ENCODE data around the gene ZNF444.

DNA sequence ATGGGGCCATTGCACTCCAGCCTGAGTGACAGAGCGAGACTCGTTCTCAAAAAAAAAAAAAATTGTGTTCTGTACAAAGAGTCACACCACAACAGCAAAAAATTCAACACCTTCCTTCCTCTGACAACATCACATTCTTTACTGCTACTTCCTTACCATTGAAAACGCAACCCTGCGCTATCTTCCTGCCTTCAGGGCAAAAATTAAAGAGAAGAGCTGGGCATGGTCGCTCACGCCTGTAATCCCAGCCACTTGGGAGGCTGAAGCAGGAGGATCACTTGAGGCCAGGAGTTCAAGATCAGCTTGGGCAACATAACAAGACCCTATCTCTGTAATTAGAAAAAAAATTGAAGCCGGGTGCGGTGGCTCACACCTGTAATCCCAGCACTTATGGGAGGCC lies 9.4 kb upstream of the ZNF444 start:
- TF ChIP-seq, protein P1, sequence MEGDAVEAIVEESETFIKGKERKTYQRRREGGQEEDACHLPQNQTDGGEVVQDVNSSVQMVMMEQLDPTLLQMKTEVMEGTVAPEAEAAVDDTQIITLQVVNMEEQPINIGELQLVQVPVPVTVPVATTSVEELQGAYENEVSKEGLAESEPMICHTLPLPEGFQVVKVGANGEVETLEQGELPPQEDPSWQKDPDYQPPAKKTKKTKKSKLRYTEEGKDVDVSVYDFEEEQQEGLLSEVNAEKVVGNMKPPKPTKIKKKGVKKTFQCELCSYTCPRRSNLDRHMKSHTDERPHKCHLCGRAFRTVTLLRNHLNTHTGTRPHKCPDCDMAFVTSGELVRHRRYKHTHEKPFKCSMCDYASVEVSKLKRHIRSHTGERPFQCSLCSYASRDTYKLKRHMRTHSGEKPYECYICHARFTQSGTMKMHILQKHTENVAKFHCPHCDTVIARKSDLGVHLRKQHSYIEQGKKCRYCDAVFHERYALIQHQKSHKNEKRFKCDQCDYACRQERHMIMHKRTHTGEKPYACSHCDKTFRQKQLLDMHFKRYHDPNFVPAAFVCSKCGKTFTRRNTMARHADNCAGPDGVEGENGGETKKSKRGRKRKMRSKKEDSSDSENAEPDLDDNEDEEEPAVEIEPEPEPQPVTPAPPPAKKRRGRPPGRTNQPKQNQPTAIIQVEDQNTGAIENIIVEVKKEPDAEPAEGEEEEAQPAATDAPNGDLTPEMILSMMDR (conservative IDR thresholded peaks at IDR 0.05; ENCODE audit: low read length): no peak
- TF ChIP-seq EZH2phosphoT487 (IDR thresholded peaks at IDR 0.05; ENCODE audit: borderline replicate concordance): no peak
